Activated naive CD8-positive, alpha-beta T cell treated with anti-CD3 and anti-CD28 coated beads, Interleukin-2, amount 10 ng/mL, durations not matched to agents 7 days and 5 days (primary cell): ENCODE data around the gene VSTM2B. TPM values are rescaled to one million over a fixed set of nuclear protein-coding genes. Genes with fewer than 3 reads are reported as not detected.
A peak's percentile ranks its signal among the peaks of the same experiment; 100 is the strongest.

Experiments
- ATAC-seq: fragments of 150-1000 bp; cut with Tn5 transposase; one replicate; pipeline ENCODE4 v1.10.0; 2021; ENCODE audit warnings: low read depth, moderate library complexity
- POLR2A ChIA-PET: fragments of 350-600 bp; sonication (Branson Sonifier 250); formaldehyde crosslinking; loops from one replicate; lab custom pipeline; 2021; ENCODE audit warnings: antibody characterized with exemption; lab: Charles Lee
- DNase-seq: peaks from one replicate; pipeline ENCODE4 v3.0.0; 2021
- H3K27ac Mint-ChIP-seq: one replicate; pipeline ENCODE4 v1.8.0; 2022; ENCODE audit warnings: mild to moderate bottlenecking, mixed read lengths
- H3K27me3 Mint-ChIP-seq: one replicate; pipeline ENCODE4 v1.8.0; 2022; ENCODE audit warnings: mild to moderate bottlenecking, moderate library complexity, mixed read lengths
- H3K36me3 Mint-ChIP-seq: one replicate; pipeline ENCODE4 v1.8.0; 2021; ENCODE audit warnings: mild to moderate bottlenecking, mixed read lengths
- H3K4me1 Mint-ChIP-seq: one replicate; pipeline ENCODE4 v1.8.0; 2021; ENCODE audit warnings: mixed read lengths
- H3K4me3 Mint-ChIP-seq: one replicate; pipeline ENCODE4 v1.8.0; 2022; ENCODE audit warnings: mild to moderate bottlenecking, moderate library complexity, mixed read lengths
- H3K9me3 Mint-ChIP-seq: one replicate; pipeline ENCODE4 v1.8.0; 2021; ENCODE audit warnings: mixed read lengths
- total RNA-seq, 2 experiments: library from RNA; stranded (reverse); gene quantifications; one replicate each; pipeline ENCODE4 v1.2.3, GENCODE V29; 2021

VSTM2B gene
- total RNA-seq, 2 experiments from 2014 or later = not detected

GRCh38 chr19:29609636-29610035 is 83.8 kb downstream of the VSTM2B start:
- H3K36me3 Mint-ChIP-seq = peaks cover 18% of the 10 kb centered on the region

DNA sequence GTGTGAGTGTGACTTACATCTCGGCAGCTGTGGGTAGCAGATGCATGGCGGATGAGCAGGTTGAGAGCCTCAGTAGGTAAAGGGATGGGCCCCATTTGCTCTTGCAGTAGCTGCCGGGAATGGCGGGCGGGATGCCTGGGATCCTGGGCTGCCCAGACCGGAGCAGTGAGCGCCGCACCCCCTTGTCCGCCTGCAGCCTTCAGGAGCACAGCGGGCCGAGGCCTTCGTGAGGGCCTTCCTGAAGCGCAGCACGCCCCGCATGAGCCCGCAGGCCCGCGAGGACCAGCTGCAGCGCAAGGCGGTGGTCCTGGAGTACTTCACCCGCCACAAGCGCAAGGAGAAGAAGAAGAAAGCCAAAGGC is 84.4 kb downstream of the VSTM2B start:
- H3K9me3 Mint-ChIP-seq = no peaks in the 10 kb centered on the region
- no peak overlapping the region for H3K4me3 Mint-ChIP-seq
- POLR2A ChIA-PET = interaction anchor here (0.8 to 3.6 kb wide), 7 partner anchors 11 to 106 kb away, joined by 3 to 28 read pairs (median 5); partner anchors contain the start of genes C19orf12 and PLEKHF1
- no peak overlapping the region for H3K27ac Mint-ChIP-seq
- peaks cover 18% of the 10 kb centered on the region for H3K36me3 Mint-ChIP-seq
- DNase-seq (no peak), ATAC-seq (no peak)
- no peaks in the 10 kb centered on the region for H3K27me3 Mint-ChIP-seq
- peaks cover 17% of the 10 kb centered on the region for H3K4me1 Mint-ChIP-seq

More at GRCh38 chr19:29609636-29610035, 83.8 kb downstream of the VSTM2B start:
- POLR2A ChIA-PET = interaction anchor here (1.4 to 3.6 kb wide), 5 partner anchors 11 to 106 kb away, joined by 4 to 28 read pairs (median 10); partner anchors contain the start of genes C19orf12 and PLEKHF1
- Mint-ChIP-seq H3K4me3 (no peak overlapping the region), H3K4me1 (peaks cover 18% of the 10 kb centered on the region), H3K9me3 (no peaks in the 10 kb centered on the region), H3K27ac (no peak overlapping the region), H3K27me3 (no peaks in the 10 kb centered on the region)
- no peak for ATAC-seq
- DNase-seq = no peak

GRCh38 chr19:29610574-29611271 is 84.9 kb downstream of the VSTM2B start:
- H3K9me3 Mint-ChIP-seq = no peaks in the 10 kb centered on the region
- DNase-seq (peak; percentile 79), ATAC-seq (peak; percentile 62)
- H3K27ac Mint-ChIP-seq = no peak overlapping the region
- H3K4me1 Mint-ChIP-seq = peaks cover 17% of the 10 kb centered on the region
- peaks cover 22% of the 10 kb centered on the region for H3K36me3 Mint-ChIP-seq
- H3K4me3 Mint-ChIP-seq = no peak overlapping the region
- POLR2A ChIA-PET = interaction anchor here (0.5 to 3.6 kb wide), 8 partner anchors 10 to 384 kb away, joined by 3 to 28 read pairs (median 4); partner anchors contain the start of genes C19orf12 and PLEKHF1
- no peaks in the 10 kb centered on the region for H3K27me3 Mint-ChIP-seq

- POLR2A ChIA-PET = interaction anchor here (2.8 to 3.6 kb wide), 3 partner anchors 9 to 104 kb away, joined by 10 to 28 read pairs (median 27); partner anchors contain the start of genes C19orf12 and PLEKHF1
- Mint-ChIP-seq H3K27me3 (no peaks in the 10 kb centered on the region), H3K4me1 (peaks cover 10% of the 10 kb centered on the region), H3K27ac (no peak overlapping the region), H3K9me3 (no peaks in the 10 kb centered on the region), H3K36me3 (peaks cover 25% of the 10 kb centered on the region), H3K4me3 (no peak overlapping the region)
- DNase-seq (no peak), ATAC-seq (no peak)
Observed at GRCh38 chr19:29612121-29612520, 86.3 kb downstream of the VSTM2B start.

- H3K36me3 Mint-ChIP-seq = peaks cover 25% of the 10 kb centered on the region
- peak overlapping the region; percentile 4 for H3K27ac Mint-ChIP-seq
- H3K9me3 Mint-ChIP-seq = no peaks in the 10 kb centered on the region
- no peaks in the 10 kb centered on the region for H3K27me3 Mint-ChIP-seq
- ATAC-seq (no peak), DNase-seq (no peak)
- POLR2A ChIA-PET = no interaction called here
- no peak overlapping the region for H3K4me3 Mint-ChIP-seq
- peaks cover 9% of the 10 kb centered on the region for H3K4me1 Mint-ChIP-seq
Observed at GRCh38 chr19:29612801-29613595, 87.2 kb downstream of the VSTM2B start.

DNA sequence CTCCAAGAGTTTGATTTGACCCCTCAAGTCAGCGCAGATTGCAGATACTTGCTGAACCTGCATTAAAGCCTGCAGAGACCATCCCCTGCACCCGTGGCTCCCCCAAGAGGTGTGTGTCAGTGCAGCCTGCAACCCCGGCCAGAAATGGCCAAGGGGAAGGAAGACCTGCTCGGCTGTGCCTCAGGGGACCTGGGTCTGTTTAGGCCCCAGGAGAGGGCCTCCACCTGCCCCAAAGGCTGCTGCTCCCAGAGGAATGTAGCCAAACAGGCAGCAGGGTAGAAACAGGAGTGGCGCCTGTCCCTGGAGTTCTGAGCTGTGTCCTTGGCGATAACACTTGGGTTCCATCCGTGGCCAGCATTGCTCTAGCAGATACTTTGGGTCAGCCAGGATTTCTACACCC is 88.3 kb downstream of the VSTM2B start:
- peaks cover 7% of the 10 kb centered on the region for H3K4me1 Mint-ChIP-seq
- peaks cover 25% of the 10 kb centered on the region for H3K36me3 Mint-ChIP-seq

More for the DNA sequence above, 88.3 kb downstream of the VSTM2B start:
- DNase-seq = no peak
- POLR2A ChIA-PET = interaction anchor here (0.8 to 1.5 kb wide), 3 partner anchors 8 to 100 kb away, joined by 3 to 8 read pairs (median 3); partner anchors contain the start of gene POP4
- no peak for ATAC-seq
- H3K27me3 Mint-ChIP-seq = no peaks in the 10 kb centered on the region
- no peak overlapping the region for H3K4me3 Mint-ChIP-seq
- no peaks in the 10 kb centered on the region for H3K9me3 Mint-ChIP-seq
- H3K27ac Mint-ChIP-seq = no peak overlapping the region

Other genes starting within 250 kb of the VSTM2B start
- 10 to 100 TPM; 79.9 to 80.3 TPM for gene POP4, start 80.3 kb downstream of the VSTM2B start, total RNA-seq
- 10 to 100 TPM; 33.3 to 35.9 TPM for gene PLEKHF1, start 139.5 kb downstream of the VSTM2B start, total RNA-seq
- gene C19orf12, start 189.3 kb downstream of the VSTM2B start, total RNA-seq = 10 to 100 TPM; 31.8 to 38.2 TPM